ENCODE results near the gene AMBRA1.

The AMBRA1 gene

DNA sequence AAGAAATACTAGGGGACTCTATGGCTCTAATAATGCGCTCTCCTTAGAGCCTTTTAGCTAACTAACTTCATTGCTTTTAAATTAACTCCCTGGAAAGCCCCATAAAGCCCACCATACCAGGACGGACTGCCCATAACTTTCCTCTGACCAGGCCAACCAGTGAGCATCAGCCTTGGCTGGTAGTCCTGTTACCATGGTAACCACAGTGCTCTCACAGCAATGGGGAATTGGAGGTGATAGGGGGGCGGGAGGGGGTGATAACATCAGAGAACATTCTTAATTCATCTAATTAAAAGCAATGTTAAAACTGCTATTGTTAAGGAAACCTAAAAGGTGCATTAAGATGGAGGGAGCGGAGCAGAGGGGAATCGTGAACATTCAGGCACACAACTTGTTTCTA, 175.1 kb downstream of the AMBRA1 start:
- Histone ChIP-seq H3K4me3 (ENCODE audit: low read depth in 1 of 2, low read length in 2 of 2) (no peak overlapping the region), H3K36me3 (ENCODE audit: insufficient read depth, low read length) (peaks cover 47% of the 10 kb centered on the region), H3K9me3 (ENCODE audit: low read length) (no peaks in the 10 kb centered on the region), H3K27me3 (ENCODE audit: control insufficient read depth in 1 of 2, insufficient read depth in 2 of 2, low read length in 2 of 2) (no peaks in the 10 kb centered on the region), H3K9ac (ENCODE audit: low read length) (no peak overlapping the region), H3K27ac (ENCODE audit: low read depth, low read length) (no peak overlapping the region), H3K4me1 (ENCODE audit: insufficient read depth, low read length) (no peaks in the 10 kb centered on the region)

DNA sequence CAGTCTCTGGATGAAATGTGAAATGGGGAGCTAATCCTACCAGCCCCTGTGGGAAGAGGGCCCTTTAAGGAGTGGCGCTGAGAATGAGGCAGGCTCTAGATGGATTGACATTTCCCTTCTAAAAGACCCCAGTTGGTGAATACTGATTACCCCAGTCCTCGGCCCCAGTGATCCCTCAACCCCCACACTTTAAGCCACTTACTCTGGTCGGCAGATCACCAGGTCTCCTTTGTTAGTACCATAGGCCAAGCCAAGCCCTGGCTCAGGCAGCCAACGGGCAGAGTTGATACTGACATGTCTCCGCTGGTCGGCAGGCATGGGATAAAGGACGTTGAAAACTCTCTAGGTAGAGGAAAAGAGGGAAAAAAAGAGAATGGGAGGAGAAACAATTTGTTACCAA, 176.1 kb downstream of the AMBRA1 start:
- H3K27ac ChIP-seq (ENCODE audit: low read depth, low read length): no peak overlapping the region
- H3K36me3 ChIP-seq (ENCODE audit: insufficient read depth, low read length): peaks cover 49% of the 10 kb centered on the region

DNA sequence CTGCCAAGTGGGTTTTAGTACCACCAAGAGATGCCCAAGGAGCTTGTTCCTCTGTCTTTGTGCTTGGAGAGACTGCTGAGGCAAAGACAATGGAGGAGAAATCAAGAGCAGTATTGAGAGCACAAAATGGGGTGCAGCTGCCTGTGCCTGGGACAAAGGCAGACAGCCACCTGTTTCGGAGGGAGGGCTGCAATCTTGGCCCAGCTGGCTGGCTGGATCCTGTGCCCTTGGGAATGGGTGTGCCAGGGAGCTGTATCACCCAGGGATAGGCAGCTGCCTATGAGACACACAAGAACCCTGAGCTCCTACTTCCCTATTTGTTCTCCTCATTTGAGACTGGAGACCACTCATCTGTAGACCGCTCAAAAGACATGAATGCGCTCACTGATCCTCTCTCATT, 178.9 kb downstream of the AMBRA1 start:
- Histone ChIP-seq H3K9me3 (ENCODE audit: low read length) (no peaks in the 10 kb centered on the region), H3K27ac (ENCODE audit: low read depth, low read length) (no peak overlapping the region), H3K36me3 (ENCODE audit: insufficient read depth, low read length) (peaks cover 40% of the 10 kb centered on the region), H3K27me3 (ENCODE audit: control insufficient read depth in 1 of 2, insufficient read depth in 2 of 2, low read length in 2 of 2) (no peaks in the 10 kb centered on the region), H3K4me1 (ENCODE audit: insufficient read depth, low read length) (no peaks in the 10 kb centered on the region), H3K9ac (ENCODE audit: low read length) (no peak overlapping the region), H3K4me3 (ENCODE audit: low read depth in 1 of 2, low read length in 2 of 2) (no peak overlapping the region)

More for the DNA sequence above, 176.1 kb downstream of the AMBRA1 start:
- Histone ChIP-seq H3K27me3 (ENCODE audit: control insufficient read depth in 1 of 2, insufficient read depth in 2 of 2, low read length in 2 of 2) (no peaks in the 10 kb centered on the region), H3K9me3 (ENCODE audit: low read length) (no peaks in the 10 kb centered on the region), H3K4me3 (ENCODE audit: low read depth in 1 of 2, low read length in 2 of 2) (no peak overlapping the region), H3K9ac (ENCODE audit: low read length) (no peak overlapping the region), H3K4me1 (ENCODE audit: insufficient read depth, low read length) (no peaks in the 10 kb centered on the region)

GRCh38 chr11:46414466-46414796, 179.4 kb downstream of the AMBRA1 start:
- Histone ChIP-seq H3K9me3 (ENCODE audit: low read length) (no peaks in the 10 kb centered on the region), H3K9ac (ENCODE audit: low read length) (no peak overlapping the region), H3K27ac (ENCODE audit: low read depth, low read length) (no peak overlapping the region), H3K4me3 (ENCODE audit: low read depth in 1 of 2, low read length in 2 of 2) (no peak overlapping the region), H3K27me3 (ENCODE audit: control insufficient read depth in 1 of 2, insufficient read depth in 2 of 2, low read length in 2 of 2) (no peaks in the 10 kb centered on the region), H3K4me1 (ENCODE audit: insufficient read depth, low read length) (no peaks in the 10 kb centered on the region), H3K36me3 (ENCODE audit: insufficient read depth, low read length) (peaks cover 44% of the 10 kb centered on the region)

- Histone ChIP-seq H3K36me3 (ENCODE audit: insufficient read depth, low read length) (peaks cover 46% of the 10 kb centered on the region), H3K27me3 (ENCODE audit: control insufficient read depth in 1 of 2, insufficient read depth in 2 of 2, low read length in 2 of 2) (no peaks in the 10 kb centered on the region), H3K4me3 (ENCODE audit: low read depth in 1 of 2, low read length in 2 of 2) (no peak overlapping the region), H3K27ac (ENCODE audit: low read depth, low read length) (no peak overlapping the region), H3K9me3 (ENCODE audit: low read length) (no peaks in the 10 kb centered on the region), H3K4me1 (ENCODE audit: insufficient read depth, low read length) (no peaks in the 10 kb centered on the region), H3K9ac (ENCODE audit: low read length) (no peak overlapping the region)
Measured at GRCh38 chr11:46413760-46414465, 179.9 kb downstream of the AMBRA1 start.

DNA sequence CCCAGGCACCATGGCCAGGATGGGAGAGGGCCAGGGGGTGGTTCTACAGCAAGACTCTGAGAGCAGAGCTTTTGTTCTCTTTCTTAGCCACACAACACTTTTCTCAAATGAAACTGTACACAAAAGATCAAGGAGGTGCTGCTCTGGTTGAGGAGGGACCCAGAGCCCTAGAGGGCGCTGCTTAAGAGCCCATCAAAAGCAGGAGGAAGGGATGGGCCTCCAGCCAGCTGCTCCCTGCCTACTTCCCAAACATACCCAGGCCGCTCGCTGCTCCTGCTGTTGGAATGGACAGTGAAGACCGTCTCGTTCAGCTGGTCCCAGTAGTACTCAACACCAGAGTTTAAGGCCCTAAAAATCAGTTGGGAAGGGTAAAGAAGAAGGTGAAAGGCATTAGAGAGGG, 183.8 kb downstream of the AMBRA1 start:
- Histone ChIP-seq H3K36me3 (ENCODE audit: insufficient read depth, low read length) (peaks cover 33% of the 10 kb centered on the region), H3K4me1 (ENCODE audit: insufficient read depth, low read length) (no peaks in the 10 kb centered on the region), H3K27me3 (ENCODE audit: control insufficient read depth in 1 of 2, insufficient read depth in 2 of 2, low read length in 2 of 2) (no peaks in the 10 kb centered on the region), H3K27ac (ENCODE audit: low read depth, low read length) (no peak overlapping the region), H3K4me3 (ENCODE audit: low read depth in 1 of 2, low read length in 2 of 2) (no peak overlapping the region), H3K9ac (ENCODE audit: low read length) (no peak overlapping the region), H3K9me3 (ENCODE audit: low read length) (no peaks in the 10 kb centered on the region)

DNA sequence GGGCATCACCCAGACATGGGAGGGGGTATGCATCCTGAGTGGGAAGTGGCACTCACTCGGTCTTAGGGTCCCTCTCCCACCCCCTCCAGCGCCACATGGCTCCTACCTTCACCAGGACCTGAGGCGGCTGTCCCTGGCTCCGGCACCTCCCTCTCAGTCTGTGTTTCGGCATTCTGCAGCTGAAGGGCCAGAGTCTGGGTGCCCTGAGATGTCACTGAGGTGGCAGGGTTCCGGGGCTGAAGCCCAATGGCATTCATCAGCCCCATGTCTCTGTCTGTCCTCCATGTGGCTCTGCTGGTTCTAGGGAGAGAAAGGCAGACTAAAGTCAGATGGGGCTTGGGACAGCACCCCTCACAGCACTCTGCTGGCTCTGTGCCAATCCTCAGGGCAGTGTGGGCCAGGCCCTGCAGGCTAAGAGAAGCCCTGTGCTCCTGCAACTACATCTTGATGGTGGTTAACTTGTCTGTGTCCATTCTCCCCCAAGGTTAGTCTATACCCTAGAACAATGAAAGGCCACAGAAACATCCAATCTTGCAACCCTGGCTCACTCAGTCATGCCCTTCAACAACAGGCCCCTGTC, 185.3 kb downstream of the AMBRA1 start:
- Histone ChIP-seq H3K9ac (ENCODE audit: low read length) (no peak overlapping the region), H3K4me1 (ENCODE audit: insufficient read depth, low read length) (no peaks in the 10 kb centered on the region), H3K27ac (ENCODE audit: low read depth, low read length) (no peak overlapping the region), H3K27me3 (ENCODE audit: control insufficient read depth in 1 of 2, insufficient read depth in 2 of 2, low read length in 2 of 2) (no peaks in the 10 kb centered on the region), H3K4me3 (ENCODE audit: low read depth in 1 of 2, low read length in 2 of 2) (no peak overlapping the region), H3K36me3 (ENCODE audit: insufficient read depth, low read length) (peaks cover 28% of the 10 kb centered on the region), H3K9me3 (ENCODE audit: low read length) (no peaks in the 10 kb centered on the region)

DNA sequence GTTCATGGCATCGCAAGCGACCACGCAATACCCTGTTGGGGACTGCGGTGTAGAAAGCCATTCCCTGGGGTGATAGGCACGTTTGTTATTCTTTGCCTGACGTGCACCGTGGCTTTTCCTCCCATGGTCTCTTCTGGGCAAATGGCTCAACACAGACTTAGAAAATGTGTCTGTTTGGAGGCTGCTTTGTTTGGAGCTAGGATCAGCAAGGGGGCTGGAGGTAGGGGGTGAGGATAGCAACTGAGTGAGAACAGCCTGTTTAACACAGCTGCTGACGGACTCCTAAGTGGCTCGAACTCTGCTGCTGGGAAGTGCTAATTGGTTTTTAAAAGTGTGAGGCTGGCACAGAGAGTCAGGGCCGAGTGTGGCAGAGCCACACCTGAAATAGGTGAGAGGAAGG, 186.2 kb downstream of the AMBRA1 start:
- Histone ChIP-seq H3K9me3 (ENCODE audit: low read length) (no peaks in the 10 kb centered on the region), H3K27ac (ENCODE audit: low read depth, low read length) (no peak overlapping the region), H3K4me1 (ENCODE audit: insufficient read depth, low read length) (no peaks in the 10 kb centered on the region), H3K27me3 (ENCODE audit: control insufficient read depth in 1 of 2, insufficient read depth in 2 of 2, low read length in 2 of 2) (no peaks in the 10 kb centered on the region), H3K36me3 (ENCODE audit: insufficient read depth, low read length) (peaks cover 28% of the 10 kb centered on the region), H3K9ac (ENCODE audit: low read length) (no peak overlapping the region), H3K4me3 (ENCODE audit: low read depth in 1 of 2, low read length in 2 of 2) (no peak overlapping the region)

DNA sequence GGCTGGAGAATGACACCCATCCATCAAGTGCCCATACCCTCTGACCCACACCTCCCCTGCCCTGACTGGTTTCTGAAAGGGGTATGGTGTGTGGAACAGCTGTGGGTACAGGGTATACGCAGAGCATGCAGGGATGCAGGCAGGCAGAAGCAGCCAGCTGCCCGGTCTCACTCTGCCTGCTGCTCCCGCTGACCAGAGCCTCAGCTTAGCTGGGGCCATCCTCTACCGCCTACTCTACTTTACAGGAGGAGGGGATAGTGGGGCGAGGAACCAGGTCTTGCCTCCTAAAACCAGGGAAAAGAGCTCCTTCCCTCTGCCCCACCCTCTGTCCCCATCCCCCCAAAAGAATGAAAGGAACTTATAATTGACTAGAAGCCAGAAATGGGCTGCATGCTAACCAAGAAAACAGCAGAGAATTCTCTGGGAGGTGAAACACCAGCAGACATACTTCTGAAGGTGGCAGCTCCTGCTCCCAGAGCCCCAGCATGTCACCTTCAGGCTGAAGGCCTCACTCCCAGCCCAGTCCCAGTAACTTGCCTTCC, 189.3 kb downstream of the AMBRA1 start:
- Histone ChIP-seq H3K9ac (ENCODE audit: low read length) (no peak overlapping the region), H3K4me1 (ENCODE audit: insufficient read depth, low read length) (no peaks in the 10 kb centered on the region), H3K27ac (ENCODE audit: low read depth, low read length) (no peak overlapping the region), H3K4me3 (ENCODE audit: low read depth in 1 of 2, low read length in 2 of 2) (no peak overlapping the region), H3K36me3 (ENCODE audit: insufficient read depth, low read length) (peaks cover 18% of the 10 kb centered on the region), H3K9me3 (ENCODE audit: low read length) (no peaks in the 10 kb centered on the region), H3K27me3 (ENCODE audit: control insufficient read depth in 1 of 2, insufficient read depth in 2 of 2, low read length in 2 of 2) (no peaks in the 10 kb centered on the region)

DNA sequence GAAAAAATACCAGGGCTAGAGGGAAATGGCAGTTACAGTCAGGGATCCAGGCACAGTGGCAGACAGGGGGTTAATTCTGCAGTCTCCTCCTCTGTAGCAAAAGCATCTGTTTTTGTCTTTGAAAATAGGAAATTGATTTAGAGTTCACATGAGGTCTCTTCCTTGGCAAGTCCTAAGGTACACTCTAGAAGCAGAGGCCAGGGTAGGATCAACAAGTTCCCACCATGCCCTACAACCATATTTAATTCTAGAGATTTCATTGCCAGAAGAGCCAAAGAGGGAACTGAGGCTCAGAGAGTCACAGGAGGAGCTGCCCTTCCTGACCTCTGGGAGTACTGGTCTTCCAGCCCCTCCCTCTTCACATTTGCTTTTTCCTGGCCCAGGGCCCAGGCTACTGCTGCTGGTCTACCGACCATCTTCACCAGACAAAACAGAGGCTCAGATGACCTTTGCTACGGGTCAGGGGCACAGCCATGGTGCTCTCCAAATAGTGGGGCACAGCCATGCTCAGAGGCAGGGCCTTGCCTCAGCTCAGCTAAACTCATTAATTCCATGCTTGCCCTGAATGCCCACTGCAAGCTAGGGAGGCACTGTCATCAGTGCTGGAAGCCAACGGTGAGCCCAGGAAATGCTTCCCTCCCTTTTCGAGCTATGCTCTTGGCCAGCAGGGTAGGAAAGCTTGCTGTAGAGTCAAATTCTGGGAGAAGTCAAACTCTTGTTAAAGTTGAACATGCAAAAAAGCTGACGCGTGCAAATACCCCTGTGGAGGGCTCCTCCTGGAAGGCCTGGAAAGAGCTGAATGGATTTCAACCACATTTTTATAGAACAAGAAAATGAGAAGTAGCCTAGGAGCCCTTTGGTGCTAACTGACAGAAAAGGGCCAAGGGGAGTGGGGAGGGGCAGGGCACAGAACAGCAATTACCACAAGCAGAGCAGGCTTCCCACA, 190.6 kb downstream of the AMBRA1 start:
- Histone ChIP-seq H3K9me3 (ENCODE audit: low read length) (no peaks in the 10 kb centered on the region), H3K27me3 (ENCODE audit: control insufficient read depth in 1 of 2, insufficient read depth in 2 of 2, low read length in 2 of 2) (no peaks in the 10 kb centered on the region), H3K36me3 (ENCODE audit: insufficient read depth, low read length) (peaks cover 9% of the 10 kb centered on the region), H3K27ac (ENCODE audit: low read depth, low read length) (no peak overlapping the region), H3K4me3 (ENCODE audit: low read depth in 1 of 2, low read length in 2 of 2) (no peak overlapping the region), H3K9ac (ENCODE audit: low read length) (no peak overlapping the region), H3K4me1 (ENCODE audit: insufficient read depth, low read length) (no peaks in the 10 kb centered on the region)

DNA sequence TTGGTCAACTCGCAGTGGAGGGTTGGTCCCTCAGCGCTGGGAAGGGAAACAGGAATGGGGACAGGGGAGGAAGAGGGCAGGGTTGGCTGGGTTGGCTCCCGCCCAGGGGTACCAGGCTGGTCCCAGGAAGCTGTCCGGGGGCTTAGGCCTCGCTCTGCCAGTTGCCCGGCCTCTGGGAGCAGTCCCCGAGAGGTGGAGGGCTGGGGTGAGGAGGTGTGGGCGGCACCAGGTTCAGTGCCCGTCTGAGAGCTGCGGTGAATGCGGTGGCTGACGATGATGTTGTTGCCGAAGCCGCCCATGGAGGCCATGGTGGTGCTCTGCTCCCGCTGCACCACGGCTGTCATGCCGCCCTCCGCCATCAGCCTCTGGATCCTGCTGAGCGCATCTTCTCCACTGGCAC, 196.3 kb downstream of the AMBRA1 start:
- no peaks in the 10 kb centered on the region for H3K9me3 ChIP-seq (ENCODE audit: low read length)
- peaks cover 4% of the 10 kb centered on the region for H3K4me1 ChIP-seq (ENCODE audit: insufficient read depth, low read length)
- H3K9ac ChIP-seq (ENCODE audit: low read length): no peak overlapping the region
- H3K4me3 ChIP-seq (ENCODE audit: low read depth in 1 of 2, low read length in 2 of 2): no peak overlapping the region
- H3K27me3 ChIP-seq (ENCODE audit: control insufficient read depth in 1 of 2, insufficient read depth in 2 of 2, low read length in 2 of 2): no peaks in the 10 kb centered on the region
- H3K27ac ChIP-seq (ENCODE audit: low read depth, low read length): no peak overlapping the region
- peaks cover 13% of the 10 kb centered on the region for H3K36me3 ChIP-seq (ENCODE audit: insufficient read depth, low read length)

Measured in muscle layer of colon (tissue), 2 donors.